PC-3 (cell line): Measurements from ENCODE around the gene IL12RB1. TPM values are rescaled to one million over a fixed set of nuclear protein-coding genes. Genes with fewer than 3 reads are reported as not detected.

Experiments used
- ATAC-seq: fragments of 200-7000 bp; cut with Tn5 transposase; 2 replicates; pipeline ENCODE4 v1.9.1; 2020; ENCODE audit warnings: mild to moderate bottlenecking, moderate library complexity
- BruUV-seq: library from RNA; stranded (reverse); fragments of 400-500 nt; replicated peaks from 2 replicates; lab custom pipeline; 2021; lab: Mats Ljungman, UMichigan
- CTCF ChIA-PET: fragments of 300-600 bp; sonication (Branson Sonifier 250); formaldehyde crosslinking; loops from one replicate; lab custom pipeline; 2022; ENCODE audit warnings: antibody characterized with exemption; lab: Charles Lee
- POLR2A ChIA-PET: fragments of 300-600 bp; sonication (Branson Sonifier 250); formaldehyde crosslinking; loops from one replicate; lab custom pipeline; 2022; ENCODE audit warnings: antibody characterized with exemption; ENCODE audit not compliant: unreplicated experiment; lab: Charles Lee
- DNase-seq: peaks from one replicate; pipeline ENCODE4 v3.0.0-alpha.2; 2015
- H2AFZ ChIP-seq: fragments of 300-600 bp; sonication (generic); 2 replicates; pipeline ENCODE4 v1.6.0; 2016; ENCODE audit warnings: antibody characterized with exemption, low read length
- H3F3A ChIP-seq: fragments of 300-600 bp; sonication (generic); one replicate; pipeline ENCODE4 v1.6.0; 2017; ENCODE audit warnings: antibody characterized with exemption, low read length, control low read depth, mild to moderate bottlenecking; ENCODE audit not compliant: unreplicated experiment
- H3K27ac ChIP-seq: fragments of 300-600 bp; sonication (generic); 2 replicates; pipeline ENCODE4 v1.5.1; 2016; ENCODE audit warnings: mild to moderate bottlenecking, low read length
- H3K27me3 ChIP-seq: fragments of 300-600 bp; sonication (generic); 2 replicates; pipeline ENCODE4 v1.6.1; 2016; ENCODE audit warnings: low read length, mixed read lengths
- H3K36me3 ChIP-seq: fragments of 300-600 bp; sonication (generic); 2 replicates; pipeline ENCODE4 v1.6.1; 2016; ENCODE audit warnings: low read depth, mixed run types, low read length, mixed read lengths
- H3K4me1 ChIP-seq: fragments of 300-600 bp; sonication (generic); 2 replicates; pipeline ENCODE4 v1.5.1; 2016; ENCODE audit warnings: low read length; ENCODE audit not compliant: insufficient read depth
- H3K4me2 ChIP-seq: fragments of 300-600 bp; sonication (generic); 2 replicates; pipeline ENCODE4 v1.6.0; 2016; ENCODE audit warnings: low read length
- H3K4me3 ChIP-seq: fragments of 300-600 bp; sonication (generic); 2 replicates; pipeline ENCODE4 v1.5.1; 2016; ENCODE audit warnings: mild to moderate bottlenecking, low read length, mixed read lengths
- H3K79me2 ChIP-seq: fragments of 300-600 bp; sonication (generic); 2 replicates; pipeline ENCODE4 v1.6.1; 2017; ENCODE audit warnings: low read length, mixed read lengths
- H3K9ac ChIP-seq: fragments of 300-600 bp; sonication (generic); 2 replicates; pipeline ENCODE4 v1.6.0; 2016; ENCODE audit warnings: mild to moderate bottlenecking, low read length
- H3K9me2 ChIP-seq: fragments of 300-600 bp; sonication (generic); replicated peaks from 2 replicates; pipeline ENCODE4 v1.6.1; 2016; ENCODE audit warnings: mixed run types, low read length, mixed read lengths
- H3K9me3 ChIP-seq: fragments of 300-600 bp; sonication (generic); 2 replicates; pipeline ENCODE4 v1.6.1; 2016; ENCODE audit warnings: low read length, mixed read lengths
- H4K20me1 ChIP-seq: fragments of 300-600 bp; sonication (generic); 2 replicates; pipeline ENCODE4 v1.6.1; 2016; ENCODE audit warnings: low read length, mixed read lengths
- EZH2 ChIP-seq: fragments of 300-600 bp; sonication (generic); IDR thresholded peaks from one replicate; pipeline ENCODE4 v1.6.1; 2017; ENCODE audit warnings: antibody characterized with exemption, mild to moderate bottlenecking, low read length; ENCODE audit not compliant: unreplicated experiment
- EZH2phosphoT487 ChIP-seq: fragments of 300-600 bp; sonication (generic); IDR thresholded peaks from 2 replicates; pipeline ENCODE4 v1.6.1; 2018; ENCODE audit warnings: mild to moderate bottlenecking, antibody characterized with exemption, low read length, borderline replicate concordance
- intact Hi-C: fragments of 100-400 bp; cut with micrococcal nuclease; formaldehyde crosslinking; loops from 2 replicates; pipeline ENCODE4 v1.9.0; 2023
- total RNA-seq: library from RNA; depleted of rRNA; stranded (reverse); fragments of >200 nt; gene quantifications from 2 replicates; pipeline ENCODE4 v1.2.3, GENCODE V29; 2014
- TF ChIP-seq, protein P1 (sequence below): fragments of 300-600 bp; sonication (generic); conservative IDR thresholded peaks from 2 replicates; pipeline ENCODE4 v1.5.1; 2017; ENCODE audit warnings: antibody characterized with exemption, low read depth, mild to moderate bottlenecking, low read length

The IL12RB1 gene
- total RNA-seq, 1 experiment from 2014 or later: not detected

DNA sequence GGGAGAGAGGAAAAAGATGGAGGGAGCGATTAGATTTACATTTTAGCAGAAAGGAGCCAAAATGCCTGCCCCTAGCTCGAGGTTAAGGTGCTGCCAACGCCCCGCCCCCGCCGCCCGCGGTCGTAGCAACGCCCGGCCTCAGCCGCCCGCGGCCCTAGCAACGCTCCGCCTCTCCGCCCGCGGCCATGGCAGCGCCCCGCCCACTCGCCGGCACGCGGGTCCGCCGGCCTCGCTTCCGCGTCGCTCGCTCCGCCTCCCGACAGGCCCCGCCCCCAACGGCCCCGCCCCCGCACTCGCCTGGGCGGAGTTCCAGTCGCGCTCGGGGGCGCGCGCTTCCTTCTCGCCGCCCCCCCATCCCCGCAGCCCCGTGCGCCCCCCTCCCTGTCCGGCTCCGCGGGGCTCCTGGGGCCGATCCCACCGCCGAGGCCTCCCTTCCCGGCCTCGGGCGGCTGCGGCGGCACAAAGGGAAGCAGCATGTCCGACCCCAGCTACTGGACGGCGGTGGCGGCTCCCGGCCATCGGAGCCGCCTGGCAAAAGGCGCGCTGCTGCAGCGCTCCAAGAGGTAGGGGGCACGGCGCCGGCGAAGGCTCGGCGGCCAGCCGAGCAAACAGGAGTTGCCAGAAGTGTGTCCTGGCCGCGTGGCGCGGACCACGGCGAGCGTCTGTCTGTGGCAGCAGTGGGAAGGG, 31.1 kb upstream of the IL12RB1 start:
- no peaks in the 10 kb centered on the region for H3K27me3 ChIP-seq
- H3K9ac ChIP-seq: peak overlapping the region; percentile 73
- peaks cover 11% of the 10 kb centered on the region; the same call in 1 of the 2 replicates for H3K79me2 ChIP-seq
- H3K4me2 ChIP-seq: peak overlapping the region; percentile 100
- no TSS peak for BruUV-seq
- H3K36me3 ChIP-seq: no peaks in the 10 kb centered on the region
- peak overlapping the region; percentile 95 for H2AFZ ChIP-seq
- ChIA-PET CTCF (no interaction called here), POLR2A (no interaction called here)
- TF ChIP-seq EZH2 (no peak), EZH2phosphoT487 (peak; percentile 60; the same call in 1 of the 2 replicates)
- no peaks in the 10 kb centered on the region for H3F3A ChIP-seq
- intact Hi-C loops: no loop called here
- H3K9me2 ChIP-seq: no peaks in the 10 kb centered on the region
- H3K4me3 ChIP-seq: peak overlapping the region; percentile 89
- no peaks in the 10 kb centered on the region for H3K9me3 ChIP-seq
- ATAC-seq: peak; percentile 82
- peak; percentile 82 for DNase-seq
- H4K20me1 ChIP-seq: no peaks in the 10 kb centered on the region
- peaks cover 16% of the 10 kb centered on the region for H3K4me1 ChIP-seq
- no peak overlapping the region for H3K27ac ChIP-seq

DNA sequence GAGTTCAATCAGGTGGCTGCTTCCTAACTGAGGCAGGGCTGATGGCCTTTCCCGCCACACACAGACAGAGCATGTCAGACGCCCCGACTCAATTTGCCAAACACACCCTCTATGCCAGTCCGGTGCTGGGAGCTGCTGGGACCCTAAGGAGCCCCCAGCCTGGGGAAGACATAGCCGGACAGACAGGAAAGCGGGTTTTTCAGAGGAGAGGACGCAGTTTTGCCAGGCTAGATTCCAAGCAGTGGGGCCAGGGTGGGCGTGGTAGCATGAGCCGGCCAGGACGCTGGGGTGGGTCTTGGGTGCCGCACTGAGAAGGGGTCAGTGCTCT, 30.6 kb upstream of the IL12RB1 start:
- no peak overlapping the region for H3K9ac ChIP-seq
- ChIA-PET CTCF (no interaction called here), POLR2A (no interaction called here)
- H3K4me1 ChIP-seq: peaks cover 16% of the 10 kb centered on the region
- peaks cover 11% of the 10 kb centered on the region; the same call in 1 of the 2 replicates for H3K79me2 ChIP-seq
- peak overlapping the region; percentile 54 for H3K4me3 ChIP-seq
- no TSS peak for BruUV-seq
- intact Hi-C loops: no loop called here
- H3K9me2 ChIP-seq: no peaks in the 10 kb centered on the region
- H3K9me3 ChIP-seq: no peaks in the 10 kb centered on the region
- H3K4me2 ChIP-seq: peak overlapping the region; percentile 77
- H2AFZ ChIP-seq: peak overlapping the region; percentile 71
- no peaks in the 10 kb centered on the region for H3F3A ChIP-seq
- no peaks in the 10 kb centered on the region for H3K36me3 ChIP-seq
- H3K27ac ChIP-seq: no peak overlapping the region
- H3K27me3 ChIP-seq: no peaks in the 10 kb centered on the region
- ATAC-seq (no peak), DNase-seq (no peak)
- H4K20me1 ChIP-seq: no peaks in the 10 kb centered on the region
- TF ChIP-seq EZH2phosphoT487 (no peak), EZH2 (no peak)
- TF ChIP-seq, protein P1, sequence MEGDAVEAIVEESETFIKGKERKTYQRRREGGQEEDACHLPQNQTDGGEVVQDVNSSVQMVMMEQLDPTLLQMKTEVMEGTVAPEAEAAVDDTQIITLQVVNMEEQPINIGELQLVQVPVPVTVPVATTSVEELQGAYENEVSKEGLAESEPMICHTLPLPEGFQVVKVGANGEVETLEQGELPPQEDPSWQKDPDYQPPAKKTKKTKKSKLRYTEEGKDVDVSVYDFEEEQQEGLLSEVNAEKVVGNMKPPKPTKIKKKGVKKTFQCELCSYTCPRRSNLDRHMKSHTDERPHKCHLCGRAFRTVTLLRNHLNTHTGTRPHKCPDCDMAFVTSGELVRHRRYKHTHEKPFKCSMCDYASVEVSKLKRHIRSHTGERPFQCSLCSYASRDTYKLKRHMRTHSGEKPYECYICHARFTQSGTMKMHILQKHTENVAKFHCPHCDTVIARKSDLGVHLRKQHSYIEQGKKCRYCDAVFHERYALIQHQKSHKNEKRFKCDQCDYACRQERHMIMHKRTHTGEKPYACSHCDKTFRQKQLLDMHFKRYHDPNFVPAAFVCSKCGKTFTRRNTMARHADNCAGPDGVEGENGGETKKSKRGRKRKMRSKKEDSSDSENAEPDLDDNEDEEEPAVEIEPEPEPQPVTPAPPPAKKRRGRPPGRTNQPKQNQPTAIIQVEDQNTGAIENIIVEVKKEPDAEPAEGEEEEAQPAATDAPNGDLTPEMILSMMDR: no peak

DNA sequence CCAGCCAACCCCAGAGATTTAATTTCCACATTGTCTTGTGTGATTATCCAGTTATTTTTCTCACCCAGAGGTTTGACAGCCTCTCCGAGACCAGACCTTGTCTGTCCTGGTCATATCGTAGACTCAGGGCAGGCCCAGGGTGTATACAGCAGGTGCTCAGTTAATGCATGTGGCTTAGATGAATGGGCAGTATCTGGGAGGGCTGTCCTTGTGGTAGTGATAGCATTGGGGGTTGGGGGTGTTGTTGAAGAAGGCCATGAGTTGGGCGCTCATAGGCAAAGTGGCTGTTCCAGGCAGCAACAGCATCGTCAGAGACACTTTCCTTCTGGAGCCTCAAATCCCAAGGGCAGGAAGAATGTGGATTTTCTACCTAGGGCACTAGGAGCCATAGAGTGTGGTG, 27.7 kb upstream of the IL12RB1 start:
- H3K27me3 ChIP-seq: no peaks in the 10 kb centered on the region
- ChIA-PET POLR2A (no interaction called here), CTCF (no interaction called here)
- no peak overlapping the region for H3K4me3 ChIP-seq
- H3K9ac ChIP-seq: no peak overlapping the region
- H3K36me3 ChIP-seq: no peaks in the 10 kb centered on the region
- no peaks in the 10 kb centered on the region for H3K9me3 ChIP-seq
- H3K9me2 ChIP-seq: no peaks in the 10 kb centered on the region
- H3K79me2 ChIP-seq: peaks cover 11% of the 10 kb centered on the region; the same call in 1 of the 2 replicates
- intact Hi-C loops: no loop called here
- no peaks in the 10 kb centered on the region for H3F3A ChIP-seq
- H2AFZ ChIP-seq: no peak overlapping the region
- TF ChIP-seq, protein P1: no peak
- TF ChIP-seq EZH2phosphoT487: no peak
- TF ChIP-seq EZH2: no peak
- H4K20me1 ChIP-seq: no peaks in the 10 kb centered on the region
- H3K27ac ChIP-seq: no peak overlapping the region
- BruUV-seq: no TSS peak
- H3K4me2 ChIP-seq: no peak overlapping the region
- ATAC-seq (no peak), DNase-seq (no peak)
- H3K4me1 ChIP-seq: peaks cover 22% of the 10 kb centered on the region
